GM21723 (cell line): Measurements from ENCODE around the gene LBP.
"Not testable (repeated sequence)": the region's sequence is repeated elsewhere in the genome, so short reads cannot be mapped to it uniquely, and the experiment has no call there.

Experiments
- ATAC-seq: cut with Tn5 transposase; IDR thresholded peaks from one replicate; pipeline ENCODE4 v1.9.1; 2021; ENCODE audit warnings: mild to moderate bottlenecking, moderate library complexity; ENCODE audit not compliant: unreplicated experiment

Gene LBP

GRCh38 chr20:38346247-38346651 is at the start of gene LBP:
TSS of gene LBP (plus strand) at chr20:38346482. CDS start at chr20:38346517, 35 bp downstream.
- ATAC-seq: no peak

- ATAC-seq: no peak
Observed at GRCh38 chr20:38297916-38298674, 48.2 kb upstream of the LBP start.

- no peak for ATAC-seq
Observed at GRCh38 chr20:38298768-38299288, 47.5 kb upstream of the LBP start.

- no peak for ATAC-seq
Observed at GRCh38 chr20:38299963-38300362, 46.3 kb upstream of the LBP start.

- no peak for ATAC-seq
Observed at GRCh38 chr20:38300438-38300837, 45.8 kb upstream of the LBP start.

- no peak for ATAC-seq
Observed at GRCh38 chr20:38301309-38301708, 45.0 kb upstream of the LBP start.

- no peak for ATAC-seq
Observed at GRCh38 chr20:38302786-38303185, 43.5 kb upstream of the LBP start.

- ATAC-seq: no peak
Observed at GRCh38 chr20:38303908-38304379, 42.3 kb upstream of the LBP start, which contains the start of gene BPI. TSS of gene BPI (plus strand) at chr20:38304156. CDS start at chr20:38304224, 68 bp downstream.

GRCh38 chr20:38304845-38305447 is 41.3 kb upstream of the LBP start:
- no peak for ATAC-seq

GRCh38 chr20:38305541-38305940 is 40.7 kb upstream of the LBP start:
- no peak for ATAC-seq

GRCh38 chr20:38306379-38306778 is 39.9 kb upstream of the LBP start:
- no peak for ATAC-seq

GRCh38 chr20:38307371-38308046 is 38.8 kb upstream of the LBP start:
- ATAC-seq: no peak

- ATAC-seq: no peak
Observed at GRCh38 chr20:38308047-38308438, 38.2 kb upstream of the LBP start.

GRCh38 chr20:38308447-38308846 is 37.8 kb upstream of the LBP start:
- ATAC-seq: no peak

GRCh38 chr20:38311091-38311490 is 35.2 kb upstream of the LBP start:
- ATAC-seq: no peak

GRCh38 chr20:38311491-38311890 is 34.8 kb upstream of the LBP start:
- ATAC-seq: no peak

GRCh38 chr20:38313676-38314075 is 32.6 kb upstream of the LBP start:
- no peak for ATAC-seq

- ATAC-seq: not testable (repeated sequence)
Observed at GRCh38 chr20:38314350-38314749, 31.9 kb upstream of the LBP start.

- no peak for ATAC-seq
Observed at GRCh38 chr20:38315290-38315966, 30.9 kb upstream of the LBP start.

GRCh38 chr20:38316341-38316740 is 29.9 kb upstream of the LBP start:
- ATAC-seq: no peak

- ATAC-seq: no peak
Observed at GRCh38 chr20:38317422-38317821, 28.9 kb upstream of the LBP start.
